Stimulated activated CD8-positive, alpha-beta memory T cell treated with anti-CD3 and anti-CD28 coated beads, Interleukin-15, amount 100 ng/mL, for 24 hours (primary cell): ENCODE data around the gene PGM2L1.
"Not testable (repeated sequence)": the region's sequence is repeated elsewhere in the genome, so short reads cannot be mapped to it uniquely, and the experiment has no call there.

Experiments
- DNase-seq: peaks from one replicate; pipeline ENCODE4 v3.0.0-alpha.2; 2020; ENCODE audit warnings: low read depth

PGM2L1 gene

GRCh38 chr11:74398244-74399159 lies at the start of gene PGM2L1:
Gene PGM2L1 (minus strand): TSS chr11:74398433. CDS start chr11:74398161, 272 bp downstream.
- peak; percentile 76 for DNase-seq

GRCh38 chr11:74447720-74448119 lies 49.5 kb upstream of the PGM2L1 start:
- no peak for DNase-seq

- no peak for DNase-seq
Measured at GRCh38 chr11:74446532-74446938, 48.3 kb upstream of the PGM2L1 start.

- no peak for DNase-seq
Measured at GRCh38 chr11:74444173-74444826, 46.1 kb upstream of the PGM2L1 start.

- no peak for DNase-seq
Measured at GRCh38 chr11:74443071-74443864, 45.0 kb upstream of the PGM2L1 start.

GRCh38 chr11:74442636-74443035 lies 44.4 kb upstream of the PGM2L1 start:
- DNase-seq: no peak

GRCh38 chr11:74438681-74439080 lies 40.4 kb upstream of the PGM2L1 start:
- no peak for DNase-seq

- no peak for DNase-seq
Measured at GRCh38 chr11:74437441-74438042, 39.3 kb upstream of the PGM2L1 start.

GRCh38 chr11:74434528-74434927 lies 36.3 kb upstream of the PGM2L1 start:
- DNase-seq: no peak

GRCh38 chr11:74429205-74429604 lies 31.0 kb upstream of the PGM2L1 start:
- DNase-seq: no peak

- DNase-seq: no peak
Measured at GRCh38 chr11:74427384-74427886, 29.2 kb upstream of the PGM2L1 start.

- no peak for DNase-seq
Measured at GRCh38 chr11:74425100-74425499, 26.9 kb upstream of the PGM2L1 start.

- no peak for DNase-seq
Measured at GRCh38 chr11:74418509-74418895, 20.3 kb upstream of the PGM2L1 start.

- no peak for DNase-seq
Measured at GRCh38 chr11:74417860-74418508, 19.8 kb upstream of the PGM2L1 start.

- DNase-seq: no peak
Measured at GRCh38 chr11:74417379-74417804, 19.2 kb upstream of the PGM2L1 start.

GRCh38 chr11:74416974-74417373 lies 18.7 kb upstream of the PGM2L1 start:
- not testable (repeated sequence) for DNase-seq

GRCh38 chr11:74412733-74413359 lies 14.6 kb upstream of the PGM2L1 start:
- DNase-seq: no peak

- no peak for DNase-seq
Measured at GRCh38 chr11:74412321-74412720, 14.1 kb upstream of the PGM2L1 start.

GRCh38 chr11:74409633-74410032 lies 11.4 kb upstream of the PGM2L1 start:
- no peak for DNase-seq

- no peak for DNase-seq
Measured at GRCh38 chr11:74403607-74404321, 5.5 kb upstream of the PGM2L1 start.
